ELR (cell line): Measurements from ENCODE around the gene FGF14.

Experiments
- DNase-seq: peaks from one replicate; pipeline ENCODE4 v3.0.0-alpha.2; 2015; ENCODE audit warnings: low read depth

FGF14 gene

DNA sequence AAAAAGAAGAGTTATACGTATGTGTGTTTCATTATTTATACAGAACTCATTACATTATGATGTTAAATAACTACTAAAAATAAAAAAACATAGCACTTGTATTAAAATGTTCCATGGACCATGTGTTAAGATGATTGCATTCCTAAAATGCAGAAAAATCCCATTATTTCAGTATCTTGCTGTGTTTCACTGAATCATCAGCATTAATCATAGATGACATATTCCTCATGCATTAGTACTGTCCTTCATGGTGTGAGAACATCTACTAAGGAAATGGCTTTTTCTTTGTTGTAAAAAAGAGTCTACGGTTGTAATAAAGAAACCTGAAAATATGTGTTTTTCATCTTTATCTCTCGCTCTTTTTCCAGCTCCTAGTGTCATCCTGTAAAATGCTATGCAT, 416.5 kb downstream of the FGF14 start:
- DNase-seq = peak; percentile 46

GRCh38 chr13:101982903-101983302, 418.9 kb downstream of the FGF14 start:
- DNase-seq = no peak

DNA sequence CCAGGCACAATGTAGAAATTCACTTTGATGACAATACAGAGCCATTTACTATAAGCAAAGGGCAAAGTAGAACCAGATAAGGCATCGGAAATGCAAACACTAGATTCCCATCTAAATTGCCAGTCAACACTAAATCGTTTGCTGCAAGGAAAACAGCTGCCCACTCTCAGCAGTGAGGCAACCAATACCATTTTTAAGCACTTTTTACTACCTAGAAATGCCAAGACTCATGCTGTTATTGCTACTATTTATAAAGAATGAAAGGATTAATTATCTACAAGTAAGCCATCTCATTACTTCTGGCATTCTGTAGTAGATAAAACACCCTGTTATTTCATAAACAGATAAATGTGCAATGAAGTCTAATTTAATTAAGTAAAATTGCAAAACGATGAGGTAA, 422.0 kb downstream of the FGF14 start:
- DNase-seq = no peak

DNA sequence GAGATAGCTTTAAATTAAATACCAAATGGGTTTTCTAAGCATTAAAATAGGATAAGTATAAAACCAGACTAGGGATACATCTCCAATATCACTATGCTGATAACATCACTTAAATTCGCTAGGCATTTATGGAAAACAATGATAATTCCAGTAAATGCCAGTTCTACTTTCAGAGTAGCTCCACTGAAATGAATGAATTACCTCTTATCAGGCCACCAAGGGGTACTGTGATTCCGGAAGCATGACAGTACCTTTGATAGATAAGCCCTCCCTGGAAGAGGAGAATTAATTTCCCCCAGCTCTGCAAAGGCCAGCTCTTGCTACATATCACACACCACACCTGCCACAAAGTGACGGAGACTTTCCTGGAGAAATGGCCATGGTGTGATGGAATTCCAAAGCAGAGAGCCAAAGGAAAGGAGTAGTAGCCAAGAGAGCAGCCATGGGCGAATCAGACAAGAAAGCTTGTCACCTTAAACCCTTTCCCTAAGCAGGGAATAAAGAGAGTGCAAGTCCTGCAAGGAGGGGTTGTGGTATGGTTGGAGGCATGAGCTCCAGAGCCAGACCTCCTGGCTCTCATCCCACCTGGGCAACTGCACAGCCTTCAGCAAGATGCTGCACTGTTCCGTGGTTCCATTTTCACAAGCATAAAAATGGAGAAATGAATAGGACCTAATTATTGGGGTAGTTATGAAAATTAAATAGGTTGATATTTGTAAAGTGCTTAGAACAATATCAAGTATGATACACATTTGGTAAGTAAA, 423.1 kb downstream of the FGF14 start:
- DNase-seq = no peak

- no peak for DNase-seq
Observed at GRCh38 chr13:101977475-101977874, 424.4 kb downstream of the FGF14 start.

DNA sequence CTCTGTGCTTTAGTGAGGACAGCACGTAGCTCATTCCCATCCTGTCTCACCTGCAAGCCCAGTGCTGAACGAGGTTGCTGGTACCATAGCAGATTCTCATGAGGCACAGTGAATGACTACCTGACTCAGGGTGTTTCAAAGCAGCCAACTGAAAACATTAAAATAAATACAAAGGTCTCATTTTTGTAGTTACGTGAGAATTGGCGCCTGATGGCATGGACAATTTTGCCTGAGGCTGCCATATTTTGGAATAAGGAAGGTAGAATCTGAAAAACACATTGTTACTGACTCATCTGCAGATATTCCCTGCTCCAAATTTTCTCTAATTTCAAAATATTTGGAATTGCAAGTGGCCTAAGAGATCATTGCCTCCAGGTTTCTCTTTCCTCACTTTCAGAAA, 429.7 kb downstream of the FGF14 start:
- DNase-seq = no peak

GRCh38 chr13:101970341-101970740, 431.5 kb downstream of the FGF14 start:
- DNase-seq = no peak

GRCh38 chr13:101967781-101968180, 434.1 kb downstream of the FGF14 start:
- DNase-seq = no peak

DNA sequence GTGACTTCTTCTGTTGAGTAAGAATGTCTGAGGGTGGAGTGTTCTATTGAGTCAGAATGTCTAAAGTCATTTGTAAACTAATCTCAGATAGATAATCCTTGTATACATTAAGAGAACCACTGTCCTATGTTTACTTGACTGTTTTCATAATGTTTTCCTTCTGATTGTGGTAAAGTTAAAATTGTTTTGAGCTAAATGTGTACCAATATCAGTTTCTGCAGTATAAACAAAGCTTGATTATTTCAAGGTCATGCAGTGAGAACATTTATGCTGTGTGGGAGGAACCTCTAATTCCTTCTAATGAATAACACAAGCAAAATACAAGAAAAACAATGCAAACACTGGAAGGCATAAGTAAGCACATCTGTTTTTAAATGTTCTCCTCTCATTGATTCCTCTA, 434.6 kb downstream of the FGF14 start:
- no peak for DNase-seq

DNA sequence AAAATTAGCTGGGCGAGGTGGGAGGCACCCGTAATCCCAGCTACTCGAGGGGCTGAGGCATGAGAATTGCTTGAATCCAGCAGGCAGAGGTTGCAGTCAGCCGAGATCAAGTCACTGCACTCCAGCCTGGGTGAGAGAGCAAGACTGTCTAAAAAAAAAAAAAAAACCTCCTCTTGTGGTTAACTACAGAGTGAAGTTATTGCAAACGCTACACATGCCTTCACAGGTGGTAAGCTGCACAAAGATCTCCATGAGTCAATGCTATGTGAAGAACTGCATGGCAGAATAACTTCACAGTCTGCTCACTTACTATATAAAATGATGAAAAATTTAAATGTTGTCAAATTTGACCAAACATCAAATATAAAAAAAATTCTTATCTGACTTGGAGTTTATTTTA, 436.8 kb downstream of the FGF14 start:
- no peak for DNase-seq

DNA sequence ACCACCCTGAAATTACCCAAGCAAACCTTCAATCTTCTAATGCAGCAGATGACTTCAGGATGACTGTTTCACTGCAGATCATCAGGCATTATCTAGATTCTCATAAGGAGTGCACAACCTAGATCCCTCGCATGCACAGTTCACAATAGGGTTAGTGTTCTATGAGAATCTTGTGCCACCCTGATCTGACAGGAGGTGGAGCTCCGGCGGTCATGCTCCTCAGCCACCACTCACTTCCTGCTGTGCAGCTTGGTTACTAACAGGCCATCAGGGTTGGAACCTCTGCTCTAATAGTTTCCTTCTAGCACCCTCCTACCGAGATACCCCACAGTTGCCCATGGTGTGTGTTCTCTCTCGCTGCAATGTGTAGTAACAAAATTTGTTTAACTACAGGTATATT, 442.8 kb downstream of the FGF14 start:
- no peak for DNase-seq

DNA sequence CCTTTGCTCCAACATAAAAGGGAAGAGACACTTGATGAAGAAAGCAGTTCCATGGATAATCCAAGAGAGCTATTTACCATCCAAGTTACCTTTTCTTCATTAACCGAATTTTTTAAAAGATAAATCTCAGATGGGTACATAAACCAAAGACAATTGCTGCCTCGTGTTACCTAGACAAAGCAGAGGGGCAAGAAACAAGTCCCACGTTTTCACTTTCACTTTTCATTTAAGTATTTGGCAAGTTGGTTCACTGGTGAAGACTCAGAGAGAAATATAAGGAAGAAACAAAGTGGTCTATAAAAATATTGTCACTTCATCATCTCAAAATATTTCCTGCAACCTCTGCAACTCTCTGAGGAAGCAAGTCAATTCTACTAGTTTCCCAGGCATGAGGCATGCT, 446.1 kb downstream of the FGF14 start:
- no peak for DNase-seq

DNA sequence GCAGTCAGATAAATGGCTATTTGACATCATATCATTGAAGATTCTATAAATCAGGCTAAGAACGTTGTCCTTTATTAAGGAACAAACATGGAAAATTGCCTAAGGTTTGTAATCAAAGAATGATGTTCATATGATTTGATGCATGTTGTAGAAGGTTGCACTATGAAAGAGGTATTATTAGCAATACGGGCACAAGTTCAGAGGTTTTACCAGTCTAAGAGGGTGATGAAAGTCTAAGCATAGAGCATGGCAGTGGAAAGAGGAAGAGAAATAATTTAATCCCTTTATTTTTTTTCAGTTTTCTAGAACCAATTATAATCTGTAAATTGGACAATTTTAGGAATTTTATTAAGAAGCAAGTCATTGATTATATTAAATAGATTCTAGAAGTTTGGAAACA, 450.7 kb downstream of the FGF14 start:
- no peak for DNase-seq

DNA sequence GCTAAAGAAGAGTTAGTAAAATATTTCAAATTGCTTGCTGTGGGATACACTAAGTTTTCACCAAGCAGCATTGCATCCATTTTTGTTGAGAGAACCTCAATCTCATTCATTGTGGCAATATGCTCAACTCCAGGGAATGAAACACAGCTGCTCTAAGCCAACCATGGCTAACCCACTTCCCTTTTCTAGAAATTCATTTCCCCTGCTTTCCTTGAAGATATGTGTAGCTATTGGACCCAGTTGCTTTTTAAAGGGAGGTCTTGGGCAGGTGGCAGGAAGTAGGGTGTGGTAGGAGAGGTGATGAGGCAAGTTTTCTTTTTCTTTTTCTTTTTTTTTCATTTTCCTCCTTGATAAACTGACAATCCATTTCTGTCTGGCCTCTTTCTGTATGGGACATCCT, 452.2 kb downstream of the FGF14 start:
- DNase-seq = no peak

GRCh38 chr13:101946401-101946800, 455.4 kb downstream of the FGF14 start:
- DNase-seq = no peak

- peak; percentile 13 for DNase-seq
Observed at GRCh38 chr13:101945435-101945834, 456.4 kb downstream of the FGF14 start.

DNA sequence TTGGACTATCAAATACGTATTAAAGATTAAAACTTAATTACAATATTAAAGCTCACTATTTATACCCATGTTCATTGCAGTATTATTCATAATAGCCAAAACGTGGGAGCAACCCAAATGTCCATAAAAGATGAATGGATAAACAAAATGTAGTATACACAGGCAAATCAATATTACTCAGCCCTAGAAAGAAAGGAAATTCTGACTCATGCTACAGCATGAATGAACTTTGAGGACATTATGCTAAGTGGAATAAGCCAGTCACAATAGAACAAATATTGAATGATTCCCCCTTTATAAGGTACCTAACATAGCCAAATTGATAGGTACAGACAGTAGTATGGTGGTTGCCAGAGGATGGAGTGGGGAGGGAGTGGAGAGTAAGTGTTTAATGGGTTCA, 457.3 kb downstream of the FGF14 start:
- DNase-seq = no peak

DNA sequence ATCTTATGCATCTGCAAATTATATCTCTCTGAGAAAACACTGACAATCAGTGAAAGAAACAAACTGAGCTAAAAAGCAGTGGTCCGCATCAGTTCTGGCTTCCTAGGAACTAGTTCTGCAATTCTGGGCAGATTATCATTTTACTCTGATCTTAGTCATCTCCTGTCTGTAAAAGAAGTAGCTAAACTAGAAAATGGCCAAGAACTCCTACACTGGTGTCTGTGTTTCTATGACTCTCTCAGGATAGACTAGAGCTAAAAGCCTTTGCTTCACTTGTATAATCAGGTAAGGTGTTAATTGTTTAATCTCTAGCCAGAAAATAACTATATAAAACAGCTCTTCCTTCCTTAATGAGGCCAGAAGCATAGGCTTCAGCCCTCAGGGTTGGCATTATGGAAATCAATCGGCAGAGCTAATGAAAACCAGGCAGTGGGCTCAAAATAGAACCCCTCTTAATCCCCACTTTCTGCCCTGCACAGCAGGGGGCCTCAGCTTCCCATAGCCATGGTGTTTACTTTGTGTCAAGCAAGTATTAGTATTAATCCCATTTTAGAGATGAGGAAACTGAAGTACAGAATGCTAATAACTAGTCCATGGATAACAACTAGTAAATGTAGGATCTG, 459.2 kb downstream of the FGF14 start:
- DNase-seq = no peak

- DNase-seq = peak; percentile 48
Observed at GRCh38 chr13:101942038-101942437, 459.8 kb downstream of the FGF14 start.

DNA sequence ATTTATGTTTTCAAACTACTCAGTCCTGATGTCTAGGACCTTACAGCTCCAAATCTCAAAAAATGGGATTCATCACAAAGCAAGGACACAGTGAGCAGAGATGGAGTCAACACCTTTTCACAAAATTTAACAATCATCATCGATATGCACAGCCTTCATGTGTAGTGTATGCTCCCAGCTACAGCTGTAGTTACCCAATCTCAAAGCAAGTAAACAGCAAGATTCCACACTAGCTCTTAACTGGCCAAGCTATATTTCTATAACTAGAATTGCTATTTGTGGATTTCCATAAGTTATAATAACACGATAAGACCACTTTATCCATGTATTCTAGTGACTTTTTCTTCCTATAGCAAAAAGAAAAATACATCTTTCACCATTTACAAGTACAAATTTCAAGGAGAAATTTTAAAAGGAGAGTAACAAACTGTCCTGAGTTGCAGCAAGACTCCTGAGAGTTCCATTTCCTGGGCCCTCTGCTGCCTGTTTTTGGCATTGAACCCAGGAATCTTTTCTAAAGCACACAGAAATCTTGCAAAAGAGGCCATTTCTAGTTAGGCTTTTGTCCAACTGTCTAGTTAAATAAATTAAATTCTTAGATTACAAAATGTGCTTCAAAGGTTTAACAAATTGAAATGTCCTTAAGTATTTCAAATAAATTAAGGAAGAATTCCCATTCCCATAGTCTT, 460.6 kb downstream of the FGF14 start:
- DNase-seq = peak; percentile 27

- no peak for DNase-seq
Observed at GRCh38 chr13:101939370-101939769, 462.5 kb downstream of the FGF14 start.

GRCh38 chr13:101935828-101936227, 466.0 kb downstream of the FGF14 start:
- DNase-seq = no peak

GRCh38 chr13:101931186-101931585, 470.7 kb downstream of the FGF14 start:
- no peak for DNase-seq
